BLaER1 treated with 17β-estradiol and CSF1 and Interleukin-3, amounts not matched to agents 10 nM and 100 nM (cell line): ENCODE results near the gene TTC39B.

ENCODE experiments used
- H3K27ac ChIP-seq, 11 experiments: shearing (Covaris generic); formaldehyde crosslinking; 2 replicates each; pipeline ENCODE4 v1.8.1; 2022
- H3K27me3 ChIP-seq, 11 experiments: shearing (Covaris generic); formaldehyde crosslinking; 2 replicates each; pipeline ENCODE4 v1.8.1; 2022
- H3K36me3 ChIP-seq, 11 experiments: shearing (Covaris generic); formaldehyde crosslinking; 2 replicates each; pipeline ENCODE4 v1.8.1; 2022
- H3K4me1 ChIP-seq, 10 experiments: shearing (Covaris generic); formaldehyde crosslinking; 2 replicates each; pipeline ENCODE4 v1.8.1; 2022
- H3K4me2 ChIP-seq, 11 experiments: shearing (Covaris generic); formaldehyde crosslinking; 2 replicates each; pipeline ENCODE4 v1.8.1; 2022
- H3K4me3 ChIP-seq, 10 experiments: shearing (Covaris generic); formaldehyde crosslinking; 2 replicates each; pipeline ENCODE4 v1.8.1; 2022
- H3K9ac ChIP-seq, 11 experiments: shearing (Covaris generic); formaldehyde crosslinking; 2 replicates each; pipeline ENCODE4 v1.8.1; 2022
- H3K9me3 ChIP-seq, 11 experiments: shearing (Covaris generic); formaldehyde crosslinking; replicated peaks in 1 of 11; 2 replicates each; pipeline ENCODE4 v1.8.1; 2022
- H4K20me1 ChIP-seq, 11 experiments: shearing (Covaris generic); formaldehyde crosslinking; 2 replicates each; pipeline ENCODE4 v1.8.1; 2022
- Cebpa-rat ChIP-seq, 11 experiments: shearing (Covaris generic); IDR thresholded peaks; 2 replicates each; pipeline ENCODE4 v1.8.1; 2022

TTC39B gene

GRCh38 chr9:15262581-15262980, 44.4 kb downstream of the TTC39B start:
- Histone ChIP-seq H3K27me3 (no peaks in the 10 kb centered on the region), H3K9ac (no peak overlapping the region), H3K4me2 (no peak overlapping the region), H4K20me1 (no peaks in the 10 kb centered on the region), H3K27ac (no peak overlapping the region), H3K4me3 (no peak overlapping the region), H3K36me3 (no peaks in the 10 kb centered on the region), H3K9me3 (no peaks in the 10 kb centered on the region), H3K4me1 (peaks cover 0 to 11% (median 0%) of the 10 kb centered on the region in 10 experiments; a peak in 7 of 20 replicates)
- no peak for TF ChIP-seq Cebpa-rat (IDR thresholded peaks at IDR 0.05)

GRCh38 chr9:15256426-15256825, 50.6 kb downstream of the TTC39B start:
- Histone ChIP-seq H4K20me1 (no peaks in the 10 kb centered on the region), H3K36me3 (no peaks in the 10 kb centered on the region), H3K4me2 (no peak overlapping the region), H3K9me3 (no peaks in the 10 kb centered on the region), H3K4me3 (no peak overlapping the region), H3K27me3 (no peaks in the 10 kb centered on the region), H3K27ac (no peak overlapping the region), H3K4me1 (no peaks in the 10 kb centered on the region), H3K9ac (no peak overlapping the region)
- TF ChIP-seq Cebpa-rat (IDR thresholded peaks at IDR 0.05) = no peak

GRCh38 chr9:15253786-15254185, 53.2 kb downstream of the TTC39B start:
- H3K9ac ChIP-seq = no peak overlapping the region
- H3K27me3 ChIP-seq = no peaks in the 10 kb centered on the region
- TF ChIP-seq Cebpa-rat (IDR thresholded peaks at IDR 0.05) = no peak
- H3K27ac ChIP-seq = no peak overlapping the region
- no peaks in the 10 kb centered on the region for H3K4me1 ChIP-seq
- no peaks in the 10 kb centered on the region for H3K9me3 ChIP-seq
- no peaks in the 10 kb centered on the region for H4K20me1 ChIP-seq
- no peak overlapping the region for H3K4me2 ChIP-seq
- H3K4me3 ChIP-seq = no peak overlapping the region
- H3K36me3 ChIP-seq = no peaks in the 10 kb centered on the region

GRCh38 chr9:15253197-15253596, 53.8 kb downstream of the TTC39B start:
- no peaks in the 10 kb centered on the region for H4K20me1 ChIP-seq
- H3K27me3 ChIP-seq = no peaks in the 10 kb centered on the region
- H3K27ac ChIP-seq = no peak overlapping the region
- H3K9me3 ChIP-seq = no peaks in the 10 kb centered on the region
- no peaks in the 10 kb centered on the region for H3K36me3 ChIP-seq
- no peak overlapping the region for H3K4me3 ChIP-seq
- H3K4me1 ChIP-seq = no peaks in the 10 kb centered on the region
- no peak for TF ChIP-seq Cebpa-rat (IDR thresholded peaks at IDR 0.05)
- H3K9ac ChIP-seq = no peak overlapping the region
- no peak overlapping the region for H3K4me2 ChIP-seq

- H3K4me3 ChIP-seq = no peak overlapping the region
- no peaks in the 10 kb centered on the region for H3K9me3 ChIP-seq
- no peaks in the 10 kb centered on the region for H3K27me3 ChIP-seq
- 0 out of 20 replicates have a peak, but pooled peaks cover 0 to 4% (median 0%) of the 10 kb centered on the region in 10 experiments for H3K4me1 ChIP-seq
- no peak overlapping the region for H3K27ac ChIP-seq
- H3K36me3 ChIP-seq = no peaks in the 10 kb centered on the region
- H3K4me2 ChIP-seq = no peak overlapping the region
- H4K20me1 ChIP-seq = no peaks in the 10 kb centered on the region
- no peak for TF ChIP-seq Cebpa-rat (IDR thresholded peaks at IDR 0.05)
- H3K9ac ChIP-seq = no peak overlapping the region
These were observed 57.0 kb downstream of the TTC39B start for GRCh38 chr9:15249981-15250380.

- TF ChIP-seq Cebpa-rat (IDR thresholded peaks at IDR 0.05) = no peak
These were observed 57.8 kb downstream of the TTC39B start for GRCh38 chr9:15249042-15249818.

GRCh38 chr9:15248621-15249020, 58.4 kb downstream of the TTC39B start:
- H3K36me3 ChIP-seq = no peaks in the 10 kb centered on the region
- H4K20me1 ChIP-seq = no peaks in the 10 kb centered on the region
- TF ChIP-seq Cebpa-rat (IDR thresholded peaks at IDR 0.05) = no peak
- no peak overlapping the region for H3K4me3 ChIP-seq
- H3K27ac ChIP-seq = no peak overlapping the region
- no peaks in the 10 kb centered on the region for H3K9me3 ChIP-seq
- H3K27me3 ChIP-seq = no peaks in the 10 kb centered on the region
- H3K4me1 ChIP-seq = 0 out of 20 replicates have a peak, but pooled peaks cover 0 to 4% (median 0%) of the 10 kb centered on the region in 10 experiments
- no peak overlapping the region for H3K9ac ChIP-seq
- H3K4me2 ChIP-seq = no peak overlapping the region

More at GRCh38 chr9:15249042-15249818, 57.8 kb downstream of the TTC39B start:
- H3K9ac ChIP-seq = no peak overlapping the region
- H3K4me1 ChIP-seq = 0 out of 20 replicates have a peak, but pooled peaks cover 0 to 4% (median 0%) of the 10 kb centered on the region in 10 experiments
- no peaks in the 10 kb centered on the region for H3K36me3 ChIP-seq
- no peak overlapping the region for H3K4me2 ChIP-seq
- H3K4me3 ChIP-seq = no peak overlapping the region
- no peak overlapping the region for H3K27ac ChIP-seq
- no peaks in the 10 kb centered on the region for H4K20me1 ChIP-seq
- H3K9me3 ChIP-seq = no peaks in the 10 kb centered on the region
- H3K27me3 ChIP-seq = no peaks in the 10 kb centered on the region

GRCh38 chr9:15248081-15248480, 58.9 kb downstream of the TTC39B start:
- no peak for TF ChIP-seq Cebpa-rat (IDR thresholded peaks at IDR 0.05)
- Histone ChIP-seq H4K20me1 (no peaks in the 10 kb centered on the region), H3K9ac (no peak overlapping the region), H3K9me3 (no peaks in the 10 kb centered on the region), H3K4me1 (0 out of 20 replicates have a peak, but pooled peaks cover 0 to 4% (median 0%) of the 10 kb centered on the region in 10 experiments), H3K4me2 (no peak overlapping the region; a peak in 1 of 22 replicates), H3K4me3 (no peak overlapping the region), H3K36me3 (no peaks in the 10 kb centered on the region), H3K27me3 (no peaks in the 10 kb centered on the region), H3K27ac (no peak overlapping the region)

GRCh38 chr9:15246708-15247107, 60.3 kb downstream of the TTC39B start:
- Histone ChIP-seq H4K20me1 (no peaks in the 10 kb centered on the region), H3K4me1 (0 out of 20 replicates have a peak, but pooled peaks cover 0 to 4% (median 0%) of the 10 kb centered on the region in 10 experiments), H3K4me2 (no peak overlapping the region), H3K4me3 (no peak overlapping the region), H3K9ac (no peak overlapping the region), H3K9me3 (no peaks in the 10 kb centered on the region), H3K27me3 (no peaks in the 10 kb centered on the region), H3K36me3 (no peaks in the 10 kb centered on the region), H3K27ac (no peak overlapping the region)
- TF ChIP-seq Cebpa-rat (IDR thresholded peaks at IDR 0.05) = no peak

- 0 out of 20 replicates have a peak, but pooled peaks cover 0 to 4% (median 0%) of the 10 kb centered on the region in 10 experiments for H3K4me1 ChIP-seq
- no peak overlapping the region for H3K4me2 ChIP-seq
- H3K9ac ChIP-seq = no peak overlapping the region
- no peaks in the 10 kb centered on the region for H3K36me3 ChIP-seq
- no peaks in the 10 kb centered on the region for H3K9me3 ChIP-seq
- H3K4me3 ChIP-seq = no peak overlapping the region
- H3K27ac ChIP-seq = no peak overlapping the region
- no peak for TF ChIP-seq Cebpa-rat (IDR thresholded peaks at IDR 0.05)
- no peaks in the 10 kb centered on the region for H4K20me1 ChIP-seq
- H3K27me3 ChIP-seq = no peaks in the 10 kb centered on the region
These were observed 60.8 kb downstream of the TTC39B start for GRCh38 chr9:15246243-15246642.
